GM18909 (cell line): Measurements from ENCODE around the gene DHX29.

Experiments used
- ATAC-seq: cut with Tn5 transposase; IDR thresholded peaks from one replicate; pipeline ENCODE4 v1.9.1; 2021; ENCODE audit warnings: mild to moderate bottlenecking; ENCODE audit not compliant: unreplicated experiment, poor library complexity

DHX29 gene, protein sequence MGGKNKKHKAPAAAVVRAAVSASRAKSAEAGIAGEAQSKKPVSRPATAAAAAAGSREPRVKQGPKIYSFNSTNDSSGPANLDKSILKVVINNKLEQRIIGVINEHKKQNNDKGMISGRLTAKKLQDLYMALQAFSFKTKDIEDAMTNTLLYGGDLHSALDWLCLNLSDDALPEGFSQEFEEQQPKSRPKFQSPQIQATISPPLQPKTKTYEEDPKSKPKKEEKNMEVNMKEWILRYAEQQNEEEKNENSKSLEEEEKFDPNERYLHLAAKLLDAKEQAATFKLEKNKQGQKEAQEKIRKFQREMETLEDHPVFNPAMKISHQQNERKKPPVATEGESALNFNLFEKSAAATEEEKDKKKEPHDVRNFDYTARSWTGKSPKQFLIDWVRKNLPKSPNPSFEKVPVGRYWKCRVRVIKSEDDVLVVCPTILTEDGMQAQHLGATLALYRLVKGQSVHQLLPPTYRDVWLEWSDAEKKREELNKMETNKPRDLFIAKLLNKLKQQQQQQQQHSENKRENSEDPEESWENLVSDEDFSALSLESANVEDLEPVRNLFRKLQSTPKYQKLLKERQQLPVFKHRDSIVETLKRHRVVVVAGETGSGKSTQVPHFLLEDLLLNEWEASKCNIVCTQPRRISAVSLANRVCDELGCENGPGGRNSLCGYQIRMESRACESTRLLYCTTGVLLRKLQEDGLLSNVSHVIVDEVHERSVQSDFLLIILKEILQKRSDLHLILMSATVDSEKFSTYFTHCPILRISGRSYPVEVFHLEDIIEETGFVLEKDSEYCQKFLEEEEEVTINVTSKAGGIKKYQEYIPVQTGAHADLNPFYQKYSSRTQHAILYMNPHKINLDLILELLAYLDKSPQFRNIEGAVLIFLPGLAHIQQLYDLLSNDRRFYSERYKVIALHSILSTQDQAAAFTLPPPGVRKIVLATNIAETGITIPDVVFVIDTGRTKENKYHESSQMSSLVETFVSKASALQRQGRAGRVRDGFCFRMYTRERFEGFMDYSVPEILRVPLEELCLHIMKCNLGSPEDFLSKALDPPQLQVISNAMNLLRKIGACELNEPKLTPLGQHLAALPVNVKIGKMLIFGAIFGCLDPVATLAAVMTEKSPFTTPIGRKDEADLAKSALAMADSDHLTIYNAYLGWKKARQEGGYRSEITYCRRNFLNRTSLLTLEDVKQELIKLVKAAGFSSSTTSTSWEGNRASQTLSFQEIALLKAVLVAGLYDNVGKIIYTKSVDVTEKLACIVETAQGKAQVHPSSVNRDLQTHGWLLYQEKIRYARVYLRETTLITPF (N-terminal part only)

DNA sequence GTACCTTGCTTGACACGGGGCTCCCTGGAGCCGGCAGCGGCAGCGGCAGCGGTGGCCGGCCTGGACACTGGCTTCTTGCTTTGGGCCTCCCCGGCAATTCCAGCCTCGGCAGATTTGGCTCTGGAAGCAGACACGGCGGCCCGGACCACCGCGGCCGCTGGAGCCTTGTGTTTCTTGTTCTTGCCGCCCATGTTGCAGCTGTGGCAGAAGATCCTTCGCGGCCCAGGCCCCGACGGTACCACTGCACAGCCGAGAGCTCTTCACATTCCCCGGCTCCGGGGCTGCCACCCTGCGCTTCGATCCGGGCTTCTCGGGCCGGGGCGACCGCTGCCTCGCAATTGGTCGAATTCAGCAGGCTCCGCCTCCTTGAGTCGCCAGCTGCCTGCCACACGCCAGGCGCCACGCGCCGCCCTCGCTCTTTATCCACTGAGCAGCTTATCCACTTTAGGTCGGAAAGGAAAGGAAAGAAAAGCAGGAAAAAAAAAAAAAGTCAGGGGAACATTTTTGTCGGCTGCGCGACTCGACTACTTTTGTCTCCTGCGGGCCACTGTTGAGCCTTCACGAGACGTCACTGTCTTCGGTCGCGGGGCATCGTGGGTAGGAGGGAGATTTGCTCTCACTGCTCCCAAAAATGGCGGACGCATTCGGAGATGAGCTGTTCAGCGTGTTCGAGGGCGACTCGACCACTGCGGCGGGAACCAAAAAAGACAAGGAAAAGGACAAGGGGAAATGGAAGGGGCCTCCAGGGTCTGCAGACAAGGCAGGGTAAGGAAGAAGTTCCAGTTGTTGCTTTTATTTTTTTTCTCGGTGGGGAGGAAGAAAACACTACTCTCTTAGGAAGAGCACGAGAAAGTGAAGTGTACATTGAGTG, at the start of gene DHX29, which contains the start of gene MTREX:
DHX29 (minus strand) TSS at position 312 of the 871 bp plus-strand sequence; CDS start at position 191, 121 bp downstream.
MTREX (plus strand) TSS at position 607 of the 871 bp plus-strand sequence; CDS start at position 632, 25 bp downstream.
- ATAC-seq = peak; percentile 90

- ATAC-seq = no peak
These were observed 49.4 kb upstream of the DHX29 start for GRCh38 chr5:55356896-55357295.

DNA sequence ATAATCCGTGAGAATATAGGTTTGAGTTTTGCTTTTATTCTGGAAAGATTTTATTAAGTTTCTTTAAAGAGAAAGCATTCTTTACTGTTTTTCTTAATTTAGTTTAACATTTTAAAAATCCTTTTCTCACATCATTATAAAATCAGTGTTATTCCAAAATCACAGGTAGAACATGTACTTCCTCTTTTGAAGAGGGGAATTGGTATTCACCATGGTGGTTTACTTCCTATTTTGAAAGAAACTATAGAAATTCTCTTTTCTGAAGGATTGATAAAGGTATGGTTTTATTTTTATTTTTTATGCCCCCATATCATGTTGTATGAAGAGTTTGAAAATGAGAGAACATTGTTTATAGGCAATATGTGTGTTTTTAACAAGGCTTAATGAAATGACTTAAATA, 43.3 kb upstream of the DHX29 start:
- no peak for ATAC-seq

DNA sequence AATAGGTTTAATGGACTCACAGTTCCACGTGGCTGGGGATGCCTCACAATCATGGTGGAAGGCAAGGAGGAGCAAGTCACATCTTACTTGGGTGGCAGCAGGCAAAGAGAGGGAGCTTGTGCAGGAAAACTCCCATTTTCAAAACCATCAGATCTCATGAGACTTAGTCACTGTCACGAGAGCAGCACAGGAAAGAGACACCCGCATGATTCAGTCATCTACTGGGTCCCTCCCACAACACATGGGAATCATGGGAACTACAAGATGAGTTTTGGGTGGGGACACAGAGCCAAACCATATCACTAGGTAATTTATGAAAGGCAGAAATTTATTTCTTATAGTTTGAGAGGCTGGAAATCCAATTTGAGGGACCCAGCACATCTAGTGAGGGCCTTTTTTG, 40.3 kb upstream of the DHX29 start:
- ATAC-seq = no peak

DNA sequence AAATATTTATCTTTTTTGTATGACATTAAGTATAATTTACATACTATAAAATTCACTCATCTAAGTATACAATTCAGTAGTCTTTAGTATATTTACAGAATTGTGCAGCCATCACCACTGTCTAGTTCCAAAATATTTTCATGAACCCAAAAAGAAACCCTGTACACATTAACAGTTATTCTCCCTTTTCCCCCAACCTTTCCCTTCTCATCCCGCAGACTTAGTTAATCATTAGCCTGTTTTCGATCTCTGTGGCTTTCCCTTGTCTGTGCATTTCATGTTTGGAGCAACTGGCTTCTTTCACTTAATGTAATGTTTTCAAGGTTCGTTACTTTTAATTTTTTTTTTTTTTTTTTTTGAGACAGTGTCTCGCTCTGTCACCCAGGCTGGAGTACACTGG, 37.8 kb upstream of the DHX29 start:
- no peak for ATAC-seq

- ATAC-seq = no peak
These were observed 37.0 kb upstream of the DHX29 start for GRCh38 chr5:55344392-55344992.

- no peak for ATAC-seq
These were observed 36.1 kb upstream of the DHX29 start for GRCh38 chr5:55343609-55344008.

DNA sequence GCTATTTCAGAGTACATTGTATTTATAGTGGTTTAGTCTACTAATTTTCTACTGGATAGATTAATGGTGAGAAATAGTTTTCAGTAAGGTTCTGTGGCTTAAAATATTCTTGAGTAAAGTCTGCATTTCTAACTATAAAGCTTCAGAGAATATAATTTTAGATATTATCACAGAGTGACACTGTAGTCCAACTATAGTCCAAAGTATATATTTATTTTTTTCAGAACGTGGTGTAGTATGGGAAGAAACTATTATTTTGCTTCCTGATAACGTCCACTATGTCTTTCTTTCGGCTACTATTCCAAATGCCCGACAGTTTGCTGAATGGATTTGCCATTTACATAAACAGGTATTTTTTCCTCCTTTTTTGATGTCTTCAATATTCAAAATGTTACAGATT, 35.6 kb upstream of the DHX29 start:
- no peak for ATAC-seq

DNA sequence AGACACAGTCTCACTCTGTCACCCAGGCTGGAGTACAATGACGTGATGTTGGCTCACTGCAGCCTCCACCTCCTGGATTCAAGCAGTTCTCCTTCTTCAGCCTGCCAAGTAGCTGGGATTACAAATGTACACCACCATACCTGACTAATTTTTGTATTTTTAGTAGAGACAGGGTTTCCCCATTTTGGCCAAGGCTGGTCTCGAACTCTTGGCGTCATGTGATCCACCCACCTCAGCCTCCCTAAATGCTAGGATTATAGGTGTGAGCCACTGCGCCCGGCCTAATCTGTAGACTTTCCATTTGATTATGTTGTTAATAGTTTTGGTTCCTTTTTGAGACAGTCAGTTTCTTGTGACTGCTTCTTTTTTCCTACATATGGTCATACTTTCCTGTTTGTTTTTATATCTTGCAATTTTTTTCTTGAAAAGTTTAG, 31.3 kb upstream of the DHX29 start:
- peak; percentile 65 for ATAC-seq

DNA sequence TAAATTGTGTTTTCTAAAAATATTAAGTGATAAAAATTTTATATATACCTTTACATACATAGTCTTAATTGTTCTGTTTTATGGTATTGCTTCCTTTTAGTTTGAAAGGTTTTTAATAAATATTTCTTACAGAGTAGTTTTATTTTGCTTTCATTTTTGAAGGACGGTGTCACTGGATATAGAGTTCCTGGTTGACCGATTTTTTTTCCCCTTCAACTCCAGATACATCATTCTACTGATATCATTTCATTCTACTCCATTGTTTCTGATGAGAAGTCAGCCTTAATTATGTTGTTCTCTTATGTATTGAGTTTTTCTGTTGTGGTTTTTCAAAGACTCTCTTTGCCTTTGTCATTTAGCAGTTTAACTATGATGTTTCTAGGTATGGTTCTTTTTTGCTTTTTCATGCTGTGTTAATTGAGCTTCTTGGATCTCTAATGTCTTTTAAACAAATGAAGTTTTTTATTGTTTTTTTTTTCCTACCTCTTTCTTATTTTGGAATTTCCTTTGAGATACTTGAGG, 30.7 kb upstream of the DHX29 start:
- ATAC-seq = no peak

DNA sequence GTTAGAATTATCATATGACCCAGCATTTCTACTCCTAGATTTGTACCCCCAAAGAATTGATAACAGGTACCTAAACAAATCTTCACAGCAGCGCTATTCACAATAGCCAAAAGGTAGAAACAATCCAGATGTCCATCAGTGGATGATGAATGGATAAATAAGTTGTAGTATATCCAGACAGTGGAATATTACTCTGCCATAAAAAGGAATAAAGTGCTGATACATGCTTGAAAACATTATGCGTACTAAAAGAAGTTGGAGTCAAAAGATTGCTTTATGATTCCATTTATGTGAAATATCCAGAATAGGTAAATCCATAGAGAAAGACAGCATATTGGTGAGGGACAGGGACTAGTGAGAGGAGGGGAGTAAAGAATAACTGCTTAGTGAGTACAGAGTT, 26.3 kb upstream of the DHX29 start:
- ATAC-seq = no peak

GRCh38 chr5:55333017-55333416, 25.5 kb upstream of the DHX29 start:
- no peak for ATAC-seq

- no peak for ATAC-seq
These were observed 23.8 kb upstream of the DHX29 start for GRCh38 chr5:55331321-55331720.

DNA sequence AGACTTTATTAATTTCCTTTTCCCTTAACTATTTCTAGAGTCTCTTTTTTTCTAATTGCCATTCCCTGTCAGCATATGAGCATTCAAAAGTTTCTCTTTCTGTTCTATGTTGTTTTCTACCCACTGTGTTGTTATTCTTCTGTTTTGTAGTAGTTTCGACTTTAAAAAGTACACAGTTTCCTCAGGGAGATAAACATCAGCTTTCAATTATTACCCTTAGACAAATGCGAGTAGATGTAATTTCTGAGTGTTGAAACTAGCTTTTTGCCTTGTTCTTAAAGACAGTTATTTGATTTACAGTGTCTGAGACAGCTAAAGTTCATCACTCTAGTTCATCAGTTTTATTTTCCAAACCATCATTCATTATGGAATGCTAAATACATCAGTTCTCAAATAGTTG, 19.8 kb upstream of the DHX29 start:
- ATAC-seq = no peak

DNA sequence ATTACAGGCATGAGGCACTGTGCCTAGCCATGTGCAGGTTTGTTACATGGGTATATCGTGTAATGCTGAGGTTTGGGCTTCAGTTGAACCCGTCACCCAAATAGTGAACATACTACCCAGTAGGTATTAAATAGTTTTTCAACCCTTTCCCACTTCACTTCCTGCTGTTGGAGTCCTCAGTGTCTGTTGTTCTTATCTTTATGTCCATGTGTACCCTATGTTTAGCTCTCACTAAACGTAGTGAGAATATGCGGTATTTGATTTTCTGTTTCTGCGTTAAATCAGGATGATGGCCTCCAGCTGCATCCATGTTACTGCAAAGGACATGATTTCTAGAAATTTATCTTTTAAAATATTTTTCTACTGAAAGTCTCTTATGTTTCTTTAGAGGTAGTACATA, 18.1 kb upstream of the DHX29 start:
- ATAC-seq = no peak

DNA sequence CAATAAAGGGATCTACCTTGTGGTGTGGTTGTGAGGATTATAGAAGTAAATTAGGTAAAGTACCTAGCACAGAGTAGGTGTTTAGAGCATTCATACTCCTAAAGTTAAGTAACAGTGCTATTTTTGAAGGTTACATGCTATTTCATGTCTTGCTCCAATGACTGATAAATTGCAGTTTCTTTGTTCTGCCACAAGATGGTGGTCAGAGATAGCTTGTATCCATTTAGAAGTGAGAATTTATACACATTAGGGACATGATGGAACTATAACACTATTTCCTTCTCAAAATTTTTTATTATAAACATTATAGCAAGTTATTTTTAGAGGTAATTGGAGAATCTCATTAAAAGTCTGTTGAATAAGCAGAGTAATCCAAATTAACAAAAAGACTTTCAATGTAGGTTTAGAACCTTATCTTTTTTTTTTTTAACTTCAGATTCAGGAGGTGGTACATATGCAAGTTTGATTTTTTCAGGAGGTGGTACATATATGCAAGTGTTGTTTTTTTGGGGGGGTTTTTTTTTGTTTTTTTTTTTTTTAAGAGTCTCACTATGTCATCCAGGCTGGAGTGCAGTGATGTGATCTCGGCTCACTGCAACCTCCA, 17.4 kb upstream of the DHX29 start:
- no peak for ATAC-seq

DNA sequence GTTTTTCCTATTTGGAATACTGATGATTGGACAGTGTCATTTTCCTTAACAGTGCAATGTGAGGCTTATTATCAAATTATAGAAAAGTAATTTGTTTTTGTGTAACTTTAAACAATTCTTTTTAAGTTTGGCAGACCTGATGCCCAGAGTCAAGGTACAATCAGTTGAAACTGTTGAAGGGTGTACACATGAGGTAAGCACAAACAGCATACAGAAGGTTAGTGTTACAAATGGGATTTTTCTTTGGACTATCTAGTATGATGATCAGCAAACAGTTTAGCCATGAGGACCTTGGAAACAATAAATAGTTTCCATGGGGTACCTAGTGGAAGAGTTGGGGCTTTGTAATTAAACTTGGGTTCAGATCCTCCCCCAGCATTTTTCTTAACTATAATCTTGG, 16.5 kb upstream of the DHX29 start:
- ATAC-seq = no peak

DNA sequence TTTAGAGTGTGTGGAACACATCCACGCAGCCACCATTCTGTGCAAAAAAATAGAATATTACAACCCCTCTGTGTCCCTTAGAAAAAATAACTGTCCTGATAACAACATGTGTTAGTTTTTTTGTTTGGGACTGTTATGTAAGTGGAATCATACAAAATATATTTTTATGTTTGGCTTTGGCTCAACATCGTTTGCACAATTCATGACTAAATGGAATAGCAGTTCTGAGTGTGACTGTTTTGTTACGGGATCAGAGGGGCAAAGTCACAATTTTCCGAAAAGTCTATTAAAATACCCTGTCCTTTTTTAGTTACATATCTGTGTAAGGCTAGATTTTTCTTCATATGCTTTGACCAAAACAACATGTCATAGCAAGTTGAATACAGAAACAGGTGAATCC, 13.1 kb upstream of the DHX29 start:
- ATAC-seq = no peak
